Natural killer cell (primary cell): Measurements from ENCODE around the gene MSI2. TPM values are rescaled to one million over a fixed set of nuclear protein-coding genes. Genes with fewer than 3 reads are reported as not detected.

Experiments used
- ATAC-seq, 3 donors: fragments of 150-1000 bp in 2 of 3; fragments of 200-7000 bp in 1 of 3; cut with Tn5 transposase; 1 replicate in 1 of 3; 2 replicates in 2 of 3; pipeline ENCODE4 v1.10.0; 2021; ENCODE audit warnings: mild to moderate bottlenecking in 2 of 3, moderate library complexity in 2 of 3
- DNase-seq, 2 donors: peaks; one replicate each; pipeline versions ENCODE4 v3.0.0 to v3.0.0-alpha.2; 2013 to 2021; ENCODE audit warnings: mixed read lengths in 1 of 2
- H3K27ac ChIP-seq: one replicate; pipeline ENCODE4 v1.5.1; 2013; ENCODE audit warnings: mild to moderate bottlenecking, low read length
- H3K27me3 ChIP-seq: one replicate; pipeline ENCODE4 v1.6.1; 2013; ENCODE audit warnings: low read length; ENCODE audit not compliant: control insufficient read depth, insufficient read depth
- H3K36me3 ChIP-seq: one replicate; pipeline ENCODE4 v1.6.1; 2013; ENCODE audit warnings: low read length; ENCODE audit not compliant: control insufficient read depth, insufficient read depth
- H3K4me1 ChIP-seq: one replicate; pipeline ENCODE4 v1.6.1; 2013; ENCODE audit warnings: low read length; ENCODE audit not compliant: control insufficient read depth, insufficient read depth
- H3K4me3 ChIP-seq: one replicate; pipeline ENCODE4 v1.5.1; 2013; ENCODE audit warnings: low read length
- H3K9me3 ChIP-seq: one replicate; pipeline ENCODE4 v1.6.1; 2013; ENCODE audit warnings: low read length; ENCODE audit not compliant: control insufficient read depth, insufficient read depth
- H3K27ac Mint-ChIP-seq, 2 donors: one replicate each; pipeline ENCODE4 v1.8.0; 2022; ENCODE audit warnings: mild to moderate bottlenecking in 2 of 2, mixed read lengths in 2 of 2, moderate library complexity in 1 of 2
- H3K27me3 Mint-ChIP-seq, 2 donors: one replicate each; pipeline ENCODE4 v1.8.0; 2022; ENCODE audit warnings: low read depth in 2 of 2, mixed read lengths in 2 of 2
- H3K36me3 Mint-ChIP-seq: one replicate; pipeline ENCODE4 v1.8.0; 2022; ENCODE audit warnings: mixed read lengths
- H3K4me1 Mint-ChIP-seq, 2 donors: one replicate each; pipeline ENCODE4 v1.8.0; 2022; ENCODE audit warnings: mixed read lengths in 2 of 2
- H3K4me3 Mint-ChIP-seq: one replicate; pipeline ENCODE4 v1.8.0; 2022; ENCODE audit warnings: mild to moderate bottlenecking, moderate library complexity, mixed read lengths
- H3K9me3 Mint-ChIP-seq, 2 donors: one replicate each; pipeline ENCODE4 v1.8.0; 2022; ENCODE audit warnings: mixed read lengths in 2 of 2
- WGBS: methylation state at CpG from one replicate; pipeline ENCODE4 v1.1.7; 2013; ENCODE audit warnings: missing lambda C conversion rate; ENCODE audit not compliant: insufficient coverage; 5-methylcytosine and 5-hydroxymethylcytosine counted together
- intact Hi-C: fragments of 100-400 bp; cut with micrococcal nuclease; formaldehyde crosslinking; loops from one replicate; pipeline ENCODE4 v1.14.2; 2022
- total RNA-seq, 4 donors: library from RNA; stranded (reverse); fragments of 120-200 nt in 1 of 4; gene quantifications; one replicate each; pipeline versions ENCODE4 v1.2.3 to v1.2.4, GENCODE V29; 2013 to 2022
- TF ChIP-seq, protein P1 (sequence below): fragments of 200-600 bp; IDR thresholded peaks from one replicate; pipeline ENCODE4 v1.8.0; 2022; ENCODE audit warnings: antibody characterized with exemption

The MSI2 gene
- total RNA-seq, 3 donors from 2014 or later (not counting 1 experiment from before 2014, with no cell fraction given), result 95.5 to 145 (median 96.8) TPM

DNA sequence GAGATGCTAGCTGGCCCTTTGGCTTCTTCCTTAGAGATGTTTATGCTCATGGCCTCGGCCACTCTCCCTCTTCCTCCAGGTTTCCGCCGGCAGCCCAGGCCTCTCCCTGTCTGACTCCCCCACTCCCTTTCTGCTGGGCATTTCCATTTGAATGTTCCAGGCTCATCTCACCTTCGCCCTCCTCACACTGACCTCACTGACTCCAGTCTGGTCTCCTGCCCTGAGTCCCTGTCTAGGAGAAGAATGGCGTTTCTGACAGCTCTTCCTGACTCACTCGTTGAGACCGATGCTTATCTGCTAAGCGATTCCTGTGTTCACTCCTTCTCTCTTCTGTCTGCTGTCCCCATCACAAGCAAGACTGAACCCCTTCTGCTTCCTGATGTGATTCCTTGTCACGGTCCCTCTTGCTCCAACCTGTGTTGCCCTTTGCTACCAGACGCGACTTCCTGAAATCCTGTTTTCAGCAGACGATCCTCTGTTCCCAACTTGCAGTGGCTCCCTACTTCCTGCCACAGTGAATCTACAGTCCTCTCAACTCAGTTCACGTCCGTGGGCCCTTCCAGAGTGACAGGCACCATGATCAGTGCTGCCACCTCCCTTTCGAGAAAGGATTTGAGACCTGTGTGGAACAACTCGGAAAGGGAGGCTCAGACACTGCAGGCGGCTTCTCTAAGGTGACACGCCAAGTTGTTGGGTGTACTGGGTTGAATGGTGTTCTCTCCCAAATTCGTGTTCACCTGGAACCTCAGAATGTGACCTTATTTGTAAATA, 176.4 kb downstream of the MSI2 start:
- no peak for DNase-seq
- no peaks in the 10 kb centered on the region for H3K27me3 ChIP-seq
- H3K4me3 ChIP-seq, result no peak overlapping the region
- H3K36me3 ChIP-seq, result no peaks in the 10 kb centered on the region
- H3K27ac ChIP-seq, result no peak overlapping the region
- no peaks in the 10 kb centered on the region for H3K4me1 ChIP-seq
- H3K9me3 ChIP-seq, result no peaks in the 10 kb centered on the region
- Mint-ChIP-seq H3K4me1 (peaks cover 12 to 39% of the 10 kb centered on the region in 2 donors), H3K4me3 (no peak overlapping the region), H3K36me3 (no peaks in the 10 kb centered on the region), H3K27me3 (peaks cover 11 to 32% of the 10 kb centered on the region in 2 donors), H3K9me3 (no peaks in the 10 kb centered on the region), H3K27ac (no peak overlapping the region)
- ATAC-seq, result no peak
- intact Hi-C loops, result no loop called here
- TF ChIP-seq, protein P1, sequence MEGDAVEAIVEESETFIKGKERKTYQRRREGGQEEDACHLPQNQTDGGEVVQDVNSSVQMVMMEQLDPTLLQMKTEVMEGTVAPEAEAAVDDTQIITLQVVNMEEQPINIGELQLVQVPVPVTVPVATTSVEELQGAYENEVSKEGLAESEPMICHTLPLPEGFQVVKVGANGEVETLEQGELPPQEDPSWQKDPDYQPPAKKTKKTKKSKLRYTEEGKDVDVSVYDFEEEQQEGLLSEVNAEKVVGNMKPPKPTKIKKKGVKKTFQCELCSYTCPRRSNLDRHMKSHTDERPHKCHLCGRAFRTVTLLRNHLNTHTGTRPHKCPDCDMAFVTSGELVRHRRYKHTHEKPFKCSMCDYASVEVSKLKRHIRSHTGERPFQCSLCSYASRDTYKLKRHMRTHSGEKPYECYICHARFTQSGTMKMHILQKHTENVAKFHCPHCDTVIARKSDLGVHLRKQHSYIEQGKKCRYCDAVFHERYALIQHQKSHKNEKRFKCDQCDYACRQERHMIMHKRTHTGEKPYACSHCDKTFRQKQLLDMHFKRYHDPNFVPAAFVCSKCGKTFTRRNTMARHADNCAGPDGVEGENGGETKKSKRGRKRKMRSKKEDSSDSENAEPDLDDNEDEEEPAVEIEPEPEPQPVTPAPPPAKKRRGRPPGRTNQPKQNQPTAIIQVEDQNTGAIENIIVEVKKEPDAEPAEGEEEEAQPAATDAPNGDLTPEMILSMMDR, result no peak
- WGBS, result 83% methylated on average over 19 of the region's 19 CpGs

DNA sequence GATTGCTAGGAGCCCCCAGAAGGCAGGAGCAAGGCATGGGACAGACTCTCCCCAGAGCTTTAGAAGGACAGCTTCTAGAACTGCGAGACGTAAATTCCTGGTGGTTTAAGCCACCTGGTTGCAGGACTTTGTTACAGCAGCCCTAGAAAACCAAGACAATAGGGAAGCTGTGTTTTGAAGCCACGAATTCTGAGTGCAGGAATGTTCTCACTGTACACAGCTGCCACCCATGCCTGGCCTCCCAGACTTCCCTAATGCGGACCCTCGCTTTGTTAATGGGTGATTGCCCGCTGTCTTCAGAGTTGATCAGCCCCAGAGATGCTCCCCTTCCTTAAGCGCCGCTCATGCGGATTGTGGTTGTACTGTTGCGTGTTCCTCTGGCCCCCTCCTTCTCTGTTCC, 177.1 kb downstream of the MSI2 start:
- Histone ChIP-seq H3K36me3 (no peaks in the 10 kb centered on the region), H3K27ac (no peak overlapping the region), H3K4me3 (no peak overlapping the region), H3K27me3 (no peaks in the 10 kb centered on the region), H3K9me3 (no peaks in the 10 kb centered on the region), H3K4me1 (no peaks in the 10 kb centered on the region)
- WGBS, result 77% methylated on average over 9 of the region's 10 CpGs
- TF ChIP-seq, protein P1, result no peak
- DNase-seq (no peak), ATAC-seq (no peak)
- Mint-ChIP-seq H3K27ac (no peak overlapping the region), H3K36me3 (no peaks in the 10 kb centered on the region), H3K4me3 (no peak overlapping the region), H3K4me1 (peaks cover 12 to 46% of the 10 kb centered on the region in 2 donors), H3K27me3 (peaks cover 13 to 38% of the 10 kb centered on the region in 2 donors), H3K9me3 (no peaks in the 10 kb centered on the region)
- intact Hi-C loops, result no loop called here

DNA sequence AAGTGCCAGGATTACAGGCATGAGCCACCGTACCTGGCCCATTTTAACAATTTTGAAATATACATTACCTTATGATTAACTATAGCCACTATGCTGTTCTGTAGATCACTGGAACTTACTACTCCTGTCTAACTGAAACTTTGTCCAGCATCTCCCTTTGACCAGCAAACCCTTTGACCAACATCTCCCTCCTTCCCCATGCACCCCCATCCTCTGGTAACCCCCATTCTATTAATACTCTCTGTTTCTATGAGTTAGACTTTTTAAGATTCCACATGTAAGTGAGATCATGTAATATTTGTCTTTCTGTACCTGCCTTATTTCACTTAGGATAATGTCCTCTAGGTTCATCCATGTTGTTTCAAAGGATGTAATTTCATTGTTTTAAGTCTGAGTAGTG, 178.0 kb downstream of the MSI2 start:
- Mint-ChIP-seq H3K9me3 (no peaks in the 10 kb centered on the region), H3K4me3 (no peak overlapping the region), H3K27ac (no peak overlapping the region), H3K36me3 (no peaks in the 10 kb centered on the region), H3K27me3 (peaks cover 17 to 45% of the 10 kb centered on the region in 2 donors), H3K4me1 (peaks cover 17 to 52% of the 10 kb centered on the region in 2 donors)
- Histone ChIP-seq H3K36me3 (no peaks in the 10 kb centered on the region), H3K4me1 (no peaks in the 10 kb centered on the region), H3K27ac (no peak overlapping the region), H3K27me3 (no peaks in the 10 kb centered on the region), H3K9me3 (no peaks in the 10 kb centered on the region), H3K4me3 (no peak overlapping the region)
- ATAC-seq, result no peak
- 100% methylated on average over 1 of the region's 1 CpG for WGBS
- intact Hi-C loops, result no loop called here
- TF ChIP-seq, protein P1, result no peak
- DNase-seq, result no peak

DNA sequence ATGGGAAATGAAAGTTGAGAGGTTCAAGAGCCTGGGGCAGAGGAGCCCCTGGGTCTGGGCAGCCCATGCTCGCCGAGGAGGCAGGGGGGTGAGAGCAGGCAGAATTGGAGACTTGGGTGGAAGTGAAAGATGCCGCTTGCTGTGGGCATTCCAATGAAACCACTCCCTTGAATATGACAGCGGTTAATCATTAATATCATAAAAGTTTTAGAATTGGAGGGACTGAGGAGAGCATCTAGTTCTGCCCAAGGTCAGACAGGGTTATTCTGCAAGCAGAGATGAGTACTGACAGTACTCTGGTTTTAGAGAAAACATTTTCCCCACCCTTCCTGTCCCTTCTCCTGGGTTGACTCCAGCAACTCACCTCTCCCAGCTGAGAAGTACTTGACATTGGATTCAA, 180.2 kb downstream of the MSI2 start:
- Mint-ChIP-seq H3K4me3 (no peak overlapping the region), H3K27me3 (peaks cover 22 to 67% of the 10 kb centered on the region in 2 donors), H3K4me1 (peaks cover 31 to 61% of the 10 kb centered on the region in 2 donors), H3K27ac (no peak overlapping the region), H3K9me3 (no peaks in the 10 kb centered on the region), H3K36me3 (no peaks in the 10 kb centered on the region)
- 81% methylated on average over 3 of the region's 4 CpGs for WGBS
- DNase-seq (no peak), ATAC-seq (no peak)
- no peak overlapping the region for H3K4me3 ChIP-seq
- TF ChIP-seq, protein P1, result no peak
- intact Hi-C loops, result no loop called here
- H3K36me3 ChIP-seq, result no peaks in the 10 kb centered on the region
- H3K4me1 ChIP-seq, result peaks cover 15% of the 10 kb centered on the region
- no peaks in the 10 kb centered on the region for H3K27me3 ChIP-seq
- no peak overlapping the region for H3K27ac ChIP-seq
- no peaks in the 10 kb centered on the region for H3K9me3 ChIP-seq
